ENCODE measurements around the gene SMARCC1. TPM values are rescaled to one million over a fixed set of nuclear protein-coding genes. Genes with fewer than 3 reads are reported as not detected.

The SMARCC1 gene
- total and polyA plus RNA-seq, 4 donors: 11.7 to 83.0 (median 37.5) TPM

DNA sequence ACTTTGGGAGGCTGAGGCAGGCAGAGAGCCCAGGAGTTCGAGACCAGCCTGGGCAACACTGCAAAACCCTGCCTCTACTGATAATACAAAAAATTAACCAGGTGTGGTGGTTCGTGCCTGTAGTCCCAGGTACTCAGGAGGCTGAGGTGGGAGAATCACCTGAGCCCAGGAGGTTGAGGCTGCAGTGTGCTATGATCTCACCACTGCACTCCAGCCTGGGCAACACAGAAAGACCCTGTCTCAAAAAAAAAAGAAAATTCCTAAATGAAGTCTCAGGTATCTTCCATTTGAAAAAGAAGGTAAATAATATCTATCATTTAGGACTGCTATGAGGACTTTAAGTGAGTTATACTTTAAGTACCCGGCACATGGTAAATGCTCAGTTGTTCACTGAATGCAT is 2.9 kb downstream of the SMARCC1 start:
- DNase-seq (no peak), ATAC-seq (ENCODE audit: insufficient read depth, low FRiP score) (no peak)
- Histone ChIP-seq H3K4me1 (ENCODE audit: control insufficient read depth in 5 of 5, insufficient read depth in 5 of 5, low read length in 5 of 5) (peaks cover 4 to 23% (median 7%) of the 10 kb centered on the region in 5 donors), H3K27me3 (ENCODE audit: control insufficient read depth in 3 of 3, insufficient read depth in 3 of 3, low read length in 2 of 3) (no peaks in the 10 kb centered on the region), H3K27ac (ENCODE audit: low read depth in 1 of 2, low read length in 1 of 2) (no peak overlapping the region), H3K9me3 (ENCODE audit: control insufficient read depth in 4 of 4, insufficient read depth in 3 of 4, low read length in 3 of 4) (no peaks in the 10 kb centered on the region), H3K4me3 (no peak overlapping the region), H3K36me3 (ENCODE audit: control insufficient read depth in 4 of 4, insufficient read depth in 4 of 4, low read length in 4 of 4) (no peaks in the 10 kb centered on the region), H3K9ac (ENCODE audit: insufficient read depth in 1 of 2, low read length in 2 of 2) (no peak overlapping the region)
- 89 to 93% methylated on average over 3 of the region's 3 CpGs for WGBS, 2 donors
- TF ChIP-seq, protein P1, sequence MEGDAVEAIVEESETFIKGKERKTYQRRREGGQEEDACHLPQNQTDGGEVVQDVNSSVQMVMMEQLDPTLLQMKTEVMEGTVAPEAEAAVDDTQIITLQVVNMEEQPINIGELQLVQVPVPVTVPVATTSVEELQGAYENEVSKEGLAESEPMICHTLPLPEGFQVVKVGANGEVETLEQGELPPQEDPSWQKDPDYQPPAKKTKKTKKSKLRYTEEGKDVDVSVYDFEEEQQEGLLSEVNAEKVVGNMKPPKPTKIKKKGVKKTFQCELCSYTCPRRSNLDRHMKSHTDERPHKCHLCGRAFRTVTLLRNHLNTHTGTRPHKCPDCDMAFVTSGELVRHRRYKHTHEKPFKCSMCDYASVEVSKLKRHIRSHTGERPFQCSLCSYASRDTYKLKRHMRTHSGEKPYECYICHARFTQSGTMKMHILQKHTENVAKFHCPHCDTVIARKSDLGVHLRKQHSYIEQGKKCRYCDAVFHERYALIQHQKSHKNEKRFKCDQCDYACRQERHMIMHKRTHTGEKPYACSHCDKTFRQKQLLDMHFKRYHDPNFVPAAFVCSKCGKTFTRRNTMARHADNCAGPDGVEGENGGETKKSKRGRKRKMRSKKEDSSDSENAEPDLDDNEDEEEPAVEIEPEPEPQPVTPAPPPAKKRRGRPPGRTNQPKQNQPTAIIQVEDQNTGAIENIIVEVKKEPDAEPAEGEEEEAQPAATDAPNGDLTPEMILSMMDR (IDR thresholded peaks at IDR 0.05; ENCODE audit: control extremely low read depth, extremely low read depth): no peak

- TF ChIP-seq, protein P1 (IDR thresholded peaks at IDR 0.05; ENCODE audit: control extremely low read depth, extremely low read depth): no peak
- no peak overlapping the region for H3K4me3 ChIP-seq
- H3K9ac ChIP-seq (ENCODE audit: insufficient read depth in 1 of 2, low read length in 2 of 2): no peak overlapping the region
- no peak overlapping the region for H3K27ac ChIP-seq (ENCODE audit: low read depth in 1 of 2, low read length in 1 of 2)
- DNase-seq (no peak), ATAC-seq (ENCODE audit: insufficient read depth, low FRiP score) (no peak)
- H3K36me3 ChIP-seq (ENCODE audit: control insufficient read depth in 4 of 4, insufficient read depth in 4 of 4, low read length in 4 of 4): peaks cover 2 to 10% (median 7%) of the 10 kb centered on the region in 4 donors
- no peaks in the 10 kb centered on the region for H3K27me3 ChIP-seq (ENCODE audit: control insufficient read depth in 3 of 3, insufficient read depth in 3 of 3, low read length in 2 of 3)
- peaks cover 0 to 4% (median 0%) of the 10 kb centered on the region in 5 donors for H3K4me1 ChIP-seq (ENCODE audit: control insufficient read depth in 5 of 5, insufficient read depth in 5 of 5, low read length in 5 of 5)
- WGBS, 2 donors: 91 to 92% methylated on average over 8 of the region's 8 CpGs
- no peaks in the 10 kb centered on the region for H3K9me3 ChIP-seq (ENCODE audit: control insufficient read depth in 4 of 4, insufficient read depth in 3 of 4, low read length in 3 of 4)
Observed at GRCh38 chr3:47772788-47773187, 8.9 kb downstream of the SMARCC1 start.

DNA sequence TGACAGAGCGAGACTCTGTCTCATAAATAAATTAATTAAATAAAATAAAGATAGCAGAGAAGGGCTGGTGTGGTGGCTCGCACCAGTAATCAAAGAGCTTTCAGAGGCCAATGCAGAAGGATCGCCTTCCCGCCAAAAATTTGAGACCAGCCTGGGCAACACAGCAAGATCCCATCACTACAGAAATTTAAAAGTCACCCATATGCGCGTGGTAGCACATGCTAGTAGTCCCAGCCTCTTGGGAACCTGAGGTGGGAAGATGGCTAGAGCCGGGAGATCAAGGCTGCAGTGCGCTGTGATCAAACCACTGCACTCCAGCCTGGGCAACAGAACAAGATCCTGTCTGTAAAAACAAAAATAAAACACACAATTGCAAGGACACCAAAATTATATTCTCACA is 9.6 kb downstream of the SMARCC1 start:
- peaks cover 0 to 4% (median 0%) of the 10 kb centered on the region in 5 donors for H3K4me1 ChIP-seq (ENCODE audit: control insufficient read depth in 5 of 5, insufficient read depth in 5 of 5, low read length in 5 of 5)
- H3K4me3 ChIP-seq: no peak overlapping the region
- TF ChIP-seq, protein P1 (IDR thresholded peaks at IDR 0.05; ENCODE audit: control extremely low read depth, extremely low read depth): no peak
- ATAC-seq (ENCODE audit: insufficient read depth, low FRiP score): no peak
- H3K27me3 ChIP-seq (ENCODE audit: control insufficient read depth in 3 of 3, insufficient read depth in 3 of 3, low read length in 2 of 3): no peaks in the 10 kb centered on the region
- H3K9ac ChIP-seq (ENCODE audit: insufficient read depth in 1 of 2, low read length in 2 of 2): no peak overlapping the region
- no peak overlapping the region for H3K27ac ChIP-seq (ENCODE audit: low read depth in 1 of 2, low read length in 1 of 2)
- 97 to 100% methylated on average over 8 of the region's 8 CpGs for WGBS, 2 donors
- H3K36me3 ChIP-seq (ENCODE audit: control insufficient read depth in 4 of 4, insufficient read depth in 4 of 4, low read length in 4 of 4): peaks cover 2 to 10% (median 7%) of the 10 kb centered on the region in 4 donors
- no peak for DNase-seq
- no peaks in the 10 kb centered on the region for H3K9me3 ChIP-seq (ENCODE audit: control insufficient read depth in 4 of 4, insufficient read depth in 3 of 4, low read length in 3 of 4)

GRCh38 chr3:47766186-47766585 is 15.5 kb downstream of the SMARCC1 start:
- no peak overlapping the region for H3K9ac ChIP-seq (ENCODE audit: insufficient read depth in 1 of 2, low read length in 2 of 2)
- H3K27me3 ChIP-seq (ENCODE audit: control insufficient read depth in 3 of 3, insufficient read depth in 3 of 3, low read length in 2 of 3): no peaks in the 10 kb centered on the region
- no peaks in the 10 kb centered on the region for H3K9me3 ChIP-seq (ENCODE audit: control insufficient read depth in 4 of 4, insufficient read depth in 3 of 4, low read length in 3 of 4)
- DNase-seq (no peak), ATAC-seq (ENCODE audit: insufficient read depth, low FRiP score) (no peak)
- H3K4me3 ChIP-seq: no peak overlapping the region
- TF ChIP-seq, protein P1 (IDR thresholded peaks at IDR 0.05; ENCODE audit: control extremely low read depth, extremely low read depth): no peak
- H3K36me3 ChIP-seq (ENCODE audit: control insufficient read depth in 4 of 4, insufficient read depth in 4 of 4, low read length in 4 of 4): peaks cover 0 to 8% (median 2%) of the 10 kb centered on the region in 4 donors
- no peak overlapping the region for H3K27ac ChIP-seq (ENCODE audit: low read depth in 1 of 2, low read length in 1 of 2)
- no peaks in the 10 kb centered on the region for H3K4me1 ChIP-seq (ENCODE audit: control insufficient read depth in 5 of 5, insufficient read depth in 5 of 5, low read length in 5 of 5)
- 88 to 92% methylated on average over 4 of the region's 4 CpGs for WGBS, 2 donors
